Osteocyte (in vitro differentiated cells): ENCODE measurements around the gene DNAH1. TPM values are rescaled to one million over a fixed set of nuclear protein-coding genes. Genes with fewer than 3 reads are reported as not detected.
A peak's percentile ranks its signal among the peaks of the same experiment; 100 is the strongest.

Experiments
- DNase-seq: peaks from one replicate; pipeline ENCODE4 v3.0.0; 2021; ENCODE audit warnings: mixed read lengths; ENCODE audit not compliant: unreplicated experiment; ENCODE audit errors: extremely low spot score
- H3K27ac Mint-ChIP-seq: one replicate; pipeline ENCODE4 v1.8.0; 2021; ENCODE audit warnings: mild to moderate bottlenecking, mixed read lengths; ENCODE audit not compliant: unreplicated experiment
- H3K27me3 Mint-ChIP-seq: one replicate; pipeline ENCODE4 v1.8.0; 2021; ENCODE audit warnings: mixed read lengths; ENCODE audit not compliant: unreplicated experiment
- H3K36me3 Mint-ChIP-seq: one replicate; pipeline ENCODE4 v1.8.0; 2021; ENCODE audit warnings: mixed read lengths; ENCODE audit not compliant: unreplicated experiment
- H3K4me1 Mint-ChIP-seq: one replicate; pipeline ENCODE4 v1.8.0; 2021; ENCODE audit warnings: mixed read lengths; ENCODE audit not compliant: unreplicated experiment
- H3K4me3 Mint-ChIP-seq: one replicate; pipeline ENCODE4 v1.8.0; 2021; ENCODE audit warnings: mild to moderate bottlenecking, moderate library complexity, mixed read lengths; ENCODE audit not compliant: unreplicated experiment
- H3K9me3 Mint-ChIP-seq: one replicate; pipeline ENCODE4 v1.8.0; 2021; ENCODE audit warnings: mixed read lengths; ENCODE audit not compliant: unreplicated experiment
- total RNA-seq: library from RNA; stranded (reverse); gene quantifications from 2 replicates; pipeline ENCODE4 v1.2.1, GENCODE V29; 2021
- TF ChIP-seq, protein P1 (sequence below): fragments of 200-600 bp; sonication (generic); IDR thresholded peaks from 2 replicates; pipeline ENCODE4 v1.5.0; 2021; ENCODE audit warnings: antibody characterized with exemption, mild to moderate bottlenecking, moderate library complexity

The DNAH1 gene
- total RNA-seq, 1 donor from 2014 or later = 9.7 TPM

DNA sequence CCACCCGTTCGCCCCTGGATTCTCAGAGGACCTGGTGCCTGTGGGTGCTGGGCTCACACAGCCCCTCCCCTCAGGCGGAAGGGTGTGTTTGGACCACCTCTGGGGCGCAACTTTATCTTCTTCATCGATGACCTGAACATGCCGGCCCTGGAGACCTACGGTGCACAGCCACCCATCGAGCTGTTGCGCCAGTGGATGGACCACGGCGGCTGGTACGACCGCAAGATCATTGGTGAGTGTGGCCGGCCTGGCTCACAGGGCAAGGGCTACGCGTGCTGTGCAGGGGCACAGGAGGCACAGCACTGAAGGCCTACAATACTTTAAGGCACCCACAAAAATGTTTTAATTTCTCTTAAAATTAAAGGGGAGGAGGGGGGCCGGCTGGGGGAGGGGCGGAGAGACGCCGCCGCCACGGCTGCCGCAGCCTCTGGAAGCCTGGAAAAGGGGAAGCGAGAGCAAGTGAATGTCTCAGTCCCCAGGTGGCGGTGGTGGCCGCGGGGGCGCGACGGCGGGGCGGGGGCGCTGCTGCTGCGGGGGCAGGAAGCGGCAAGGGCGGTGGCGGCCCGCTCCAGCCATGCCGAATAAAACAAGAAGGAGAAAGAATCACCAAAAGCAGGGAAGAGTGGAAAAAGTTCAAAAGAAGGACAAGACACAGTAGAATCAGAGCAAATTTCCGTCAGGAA, 56.8 kb downstream of the DNAH1 start:
- no peaks in the 10 kb centered on the region for H3K9me3 Mint-ChIP-seq
- peaks cover 10% of the 10 kb centered on the region for H3K4me1 Mint-ChIP-seq
- peak overlapping the region; percentile 51 for H3K4me3 Mint-ChIP-seq
- no peaks in the 10 kb centered on the region for H3K36me3 Mint-ChIP-seq
- TF ChIP-seq, protein P1, sequence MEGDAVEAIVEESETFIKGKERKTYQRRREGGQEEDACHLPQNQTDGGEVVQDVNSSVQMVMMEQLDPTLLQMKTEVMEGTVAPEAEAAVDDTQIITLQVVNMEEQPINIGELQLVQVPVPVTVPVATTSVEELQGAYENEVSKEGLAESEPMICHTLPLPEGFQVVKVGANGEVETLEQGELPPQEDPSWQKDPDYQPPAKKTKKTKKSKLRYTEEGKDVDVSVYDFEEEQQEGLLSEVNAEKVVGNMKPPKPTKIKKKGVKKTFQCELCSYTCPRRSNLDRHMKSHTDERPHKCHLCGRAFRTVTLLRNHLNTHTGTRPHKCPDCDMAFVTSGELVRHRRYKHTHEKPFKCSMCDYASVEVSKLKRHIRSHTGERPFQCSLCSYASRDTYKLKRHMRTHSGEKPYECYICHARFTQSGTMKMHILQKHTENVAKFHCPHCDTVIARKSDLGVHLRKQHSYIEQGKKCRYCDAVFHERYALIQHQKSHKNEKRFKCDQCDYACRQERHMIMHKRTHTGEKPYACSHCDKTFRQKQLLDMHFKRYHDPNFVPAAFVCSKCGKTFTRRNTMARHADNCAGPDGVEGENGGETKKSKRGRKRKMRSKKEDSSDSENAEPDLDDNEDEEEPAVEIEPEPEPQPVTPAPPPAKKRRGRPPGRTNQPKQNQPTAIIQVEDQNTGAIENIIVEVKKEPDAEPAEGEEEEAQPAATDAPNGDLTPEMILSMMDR = no peak
- H3K27ac Mint-ChIP-seq = no peak overlapping the region
- no peak for DNase-seq
- H3K27me3 Mint-ChIP-seq = peaks cover 6% of the 10 kb centered on the region

DNA sequence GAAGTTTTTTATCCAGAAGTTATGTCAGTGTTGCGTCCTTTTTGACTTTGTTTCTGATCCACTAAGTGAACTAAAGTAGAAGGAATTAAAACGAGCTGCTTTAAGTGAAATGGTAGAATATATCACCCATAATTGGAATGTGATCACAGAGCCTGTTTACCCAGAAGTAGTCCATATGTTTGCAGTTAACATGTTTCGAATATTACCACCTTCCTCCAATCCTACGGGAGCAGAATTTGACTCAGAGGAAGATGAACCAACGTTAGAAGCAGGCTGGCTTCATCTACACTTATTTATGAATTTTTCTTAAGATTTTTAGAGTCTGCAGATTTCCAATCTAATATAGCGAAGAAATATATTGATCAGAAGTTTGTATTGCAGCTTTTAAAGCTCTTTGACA, 57.6 kb downstream of the DNAH1 start:
- TF ChIP-seq, protein P1 = no peak
- Mint-ChIP-seq H3K4me3 (peak overlapping the region; percentile 51), H3K27ac (no peak overlapping the region), H3K9me3 (no peaks in the 10 kb centered on the region), H3K4me1 (peaks cover 10% of the 10 kb centered on the region), H3K27me3 (peaks cover 6% of the 10 kb centered on the region), H3K36me3 (no peaks in the 10 kb centered on the region)
- DNase-seq = no peak

DNA sequence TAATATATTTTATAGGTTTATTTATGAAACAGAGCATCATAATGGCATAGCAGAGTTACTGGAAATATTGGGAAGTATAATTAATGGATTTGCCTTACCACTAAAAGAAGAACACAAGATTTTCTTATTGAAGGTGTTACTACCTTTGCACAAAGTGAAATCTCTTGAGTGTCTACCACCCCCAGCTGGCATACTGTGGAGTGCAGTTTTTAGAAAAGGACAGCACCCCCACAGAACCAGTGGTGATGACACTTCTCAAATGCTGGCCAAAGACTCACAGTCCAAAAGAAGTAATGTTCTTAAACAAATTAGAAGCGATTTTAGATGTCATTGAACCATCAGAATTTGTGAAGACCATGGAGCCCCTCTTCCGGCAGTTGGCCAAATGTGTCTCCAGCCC, 58.1 kb downstream of the DNAH1 start:
- TF ChIP-seq, protein P1 = no peak

DNA sequence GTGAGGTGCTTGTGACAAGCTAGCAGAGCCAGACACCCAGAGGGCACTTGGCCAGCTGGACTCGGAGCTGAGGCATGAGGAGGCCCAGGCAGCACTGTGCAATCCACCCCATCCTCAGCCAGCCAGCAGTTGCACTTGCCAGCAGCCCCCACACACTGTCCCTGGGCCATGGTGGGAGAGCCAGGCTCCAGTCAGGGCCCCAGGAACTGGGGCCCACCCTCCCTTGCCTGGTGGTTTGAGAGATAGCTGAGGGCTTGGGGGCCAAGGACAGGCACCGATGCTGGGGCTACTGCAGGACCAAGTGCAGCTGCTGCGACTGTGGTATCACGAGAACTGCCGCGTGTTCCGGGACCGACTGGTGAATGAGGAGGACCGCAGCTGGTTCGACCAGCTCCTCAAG, 63.5 kb downstream of the DNAH1 start:
- DNase-seq = no peak

More for the DNA sequence above, 58.1 kb downstream of the DNAH1 start:
- Mint-ChIP-seq H3K36me3 (no peaks in the 10 kb centered on the region), H3K27me3 (peaks cover 6% of the 10 kb centered on the region), H3K4me3 (no peak overlapping the region), H3K27ac (no peak overlapping the region), H3K4me1 (peaks cover 10% of the 10 kb centered on the region), H3K9me3 (no peaks in the 10 kb centered on the region)
- DNase-seq = no peak

DNA sequence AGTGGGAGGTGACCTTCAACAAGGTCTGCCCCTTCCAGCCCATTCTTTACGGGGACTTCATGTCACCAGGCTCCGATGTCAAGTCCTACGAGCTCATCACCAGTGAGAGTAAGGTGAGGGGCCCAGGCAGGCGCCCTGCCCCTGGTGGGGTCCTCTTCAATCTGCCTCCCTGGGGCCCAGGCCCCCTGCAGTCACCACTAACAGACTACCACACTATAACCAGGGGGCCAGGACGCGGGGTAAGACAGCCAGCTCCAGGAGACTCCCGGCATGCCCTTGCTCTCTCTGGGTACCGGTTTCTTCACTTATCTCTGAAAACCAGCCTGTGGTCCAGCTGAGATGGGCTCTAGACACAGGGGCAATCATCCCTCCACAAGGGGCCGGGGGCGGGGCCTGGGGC, 63.9 kb downstream of the DNAH1 start:
- Mint-ChIP-seq H3K4me1 (no peaks in the 10 kb centered on the region), H3K4me3 (no peak overlapping the region), H3K9me3 (no peaks in the 10 kb centered on the region), H3K36me3 (no peaks in the 10 kb centered on the region), H3K27me3 (no peaks in the 10 kb centered on the region), H3K27ac (no peak overlapping the region)
- TF ChIP-seq, protein P1 = no peak
- DNase-seq = no peak

More for the DNA sequence above, 63.5 kb downstream of the DNAH1 start:
- Mint-ChIP-seq H3K4me3 (no peak overlapping the region), H3K9me3 (no peaks in the 10 kb centered on the region), H3K36me3 (no peaks in the 10 kb centered on the region), H3K4me1 (no peaks in the 10 kb centered on the region), H3K27ac (no peak overlapping the region), H3K27me3 (no peaks in the 10 kb centered on the region)
- TF ChIP-seq, protein P1 = no peak
